ENCODE data around the gene SULT2B1.

GRCh38 chr19:48575931-48576622, 24.1 kb downstream of the SULT2B1 start:
- TF ChIP-seq MAX (IDR thresholded peaks at IDR 0.05; ENCODE audit: low read depth, low read length) (no peak), CTCF (IDR thresholded peaks at IDR 0.05; ENCODE audit: low read depth, low read length) (no peak), POLR2A (IDR thresholded peaks at IDR 0.05; ENCODE audit: extremely low read depth, insufficient read length) (no peak), MYC (IDR thresholded peaks at IDR 0.05; ENCODE audit: low read depth, low read length) (no peak)

Data from NB4 (cell line).